Endothelial cell (in vitro differentiated cells): ENCODE measurements around the gene TBL1Y. TPM values are rescaled to one million over a fixed set of nuclear protein-coding genes. Genes with fewer than 3 reads are reported as not detected.

Experiments used
- DNase-seq: peaks from one replicate; pipeline ENCODE4 v3.0.0; 2021; ENCODE audit warnings: low spot score
- H3K27ac Mint-ChIP-seq: one replicate; pipeline ENCODE4 v1.8.0; 2021; ENCODE audit warnings: mixed read lengths, inconsistent platforms; ENCODE audit not compliant: unreplicated experiment
- H3K27me3 Mint-ChIP-seq: one replicate; pipeline ENCODE4 v1.8.0; 2021; ENCODE audit warnings: mild to moderate bottlenecking, moderate library complexity, mixed read lengths, inconsistent platforms; ENCODE audit not compliant: unreplicated experiment
- H3K36me3 Mint-ChIP-seq: one replicate; pipeline ENCODE4 v1.8.0; 2021; ENCODE audit warnings: mild to moderate bottlenecking, low read depth, mixed read lengths, inconsistent platforms; ENCODE audit not compliant: unreplicated experiment
- H3K4me1 Mint-ChIP-seq: one replicate; pipeline ENCODE4 v1.8.0; 2021; ENCODE audit warnings: mild to moderate bottlenecking, mixed read lengths, inconsistent platforms; ENCODE audit not compliant: unreplicated experiment
- H3K4me3 Mint-ChIP-seq: one replicate; pipeline ENCODE4 v1.8.0; 2021; ENCODE audit warnings: mild to moderate bottlenecking, mixed read lengths, inconsistent platforms; ENCODE audit not compliant: unreplicated experiment
- H3K9me3 Mint-ChIP-seq: one replicate; pipeline ENCODE4 v1.8.0; 2021; ENCODE audit warnings: mixed read lengths, inconsistent platforms; ENCODE audit not compliant: unreplicated experiment
- total RNA-seq: library from RNA; stranded (reverse); fragmentation: NEBNext Ultra II Directional; extraction: Animal tissue kit (Norgen Biotek cat#: 25700); gene quantifications from one replicate; pipeline ENCODE4 v1.2.1, GENCODE V29; 2021; ENCODE audit not compliant: unreplicated experiment
- TF ChIP-seq, protein P1 (sequence below): fragments of 200-600 bp; sonication (generic); IDR thresholded peaks from one replicate; pipeline ENCODE4 v1.5.0; 2021; ENCODE audit warnings: antibody characterized with exemption; ENCODE audit not compliant: unreplicated experiment

TBL1Y gene
- total RNA-seq, 1 donor from 2014 or later = 0.97 TPM

DNA sequence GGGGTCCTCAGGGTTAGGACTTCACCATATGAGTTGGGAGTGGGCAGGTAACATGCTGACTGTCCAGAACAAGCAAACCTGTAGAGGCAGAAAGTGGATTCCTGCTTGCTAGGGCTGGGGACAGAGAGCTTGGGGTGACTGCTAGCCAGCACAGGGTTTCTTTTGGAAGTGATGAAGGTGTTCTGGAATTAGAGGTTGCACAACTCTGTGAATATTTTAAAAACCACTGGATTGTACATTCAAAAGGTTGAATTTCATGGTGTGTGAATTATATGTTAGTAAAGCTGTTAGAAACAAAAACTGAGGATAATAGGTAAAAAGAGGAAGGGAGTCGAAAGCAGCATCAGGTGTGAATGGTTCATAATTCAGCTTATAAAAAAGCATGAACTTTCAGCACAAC lies 57.7 kb downstream of the TBL1Y start:
- H3K36me3 Mint-ChIP-seq = no peaks in the 10 kb centered on the region
- no peaks in the 10 kb centered on the region for H3K27me3 Mint-ChIP-seq
- no peak overlapping the region for H3K4me3 Mint-ChIP-seq
- H3K27ac Mint-ChIP-seq = no peak overlapping the region
- TF ChIP-seq, protein P1, sequence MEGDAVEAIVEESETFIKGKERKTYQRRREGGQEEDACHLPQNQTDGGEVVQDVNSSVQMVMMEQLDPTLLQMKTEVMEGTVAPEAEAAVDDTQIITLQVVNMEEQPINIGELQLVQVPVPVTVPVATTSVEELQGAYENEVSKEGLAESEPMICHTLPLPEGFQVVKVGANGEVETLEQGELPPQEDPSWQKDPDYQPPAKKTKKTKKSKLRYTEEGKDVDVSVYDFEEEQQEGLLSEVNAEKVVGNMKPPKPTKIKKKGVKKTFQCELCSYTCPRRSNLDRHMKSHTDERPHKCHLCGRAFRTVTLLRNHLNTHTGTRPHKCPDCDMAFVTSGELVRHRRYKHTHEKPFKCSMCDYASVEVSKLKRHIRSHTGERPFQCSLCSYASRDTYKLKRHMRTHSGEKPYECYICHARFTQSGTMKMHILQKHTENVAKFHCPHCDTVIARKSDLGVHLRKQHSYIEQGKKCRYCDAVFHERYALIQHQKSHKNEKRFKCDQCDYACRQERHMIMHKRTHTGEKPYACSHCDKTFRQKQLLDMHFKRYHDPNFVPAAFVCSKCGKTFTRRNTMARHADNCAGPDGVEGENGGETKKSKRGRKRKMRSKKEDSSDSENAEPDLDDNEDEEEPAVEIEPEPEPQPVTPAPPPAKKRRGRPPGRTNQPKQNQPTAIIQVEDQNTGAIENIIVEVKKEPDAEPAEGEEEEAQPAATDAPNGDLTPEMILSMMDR = no peak
- DNase-seq = no peak
- peaks cover 9% of the 10 kb centered on the region for H3K4me1 Mint-ChIP-seq
- H3K9me3 Mint-ChIP-seq = no peaks in the 10 kb centered on the region

DNA sequence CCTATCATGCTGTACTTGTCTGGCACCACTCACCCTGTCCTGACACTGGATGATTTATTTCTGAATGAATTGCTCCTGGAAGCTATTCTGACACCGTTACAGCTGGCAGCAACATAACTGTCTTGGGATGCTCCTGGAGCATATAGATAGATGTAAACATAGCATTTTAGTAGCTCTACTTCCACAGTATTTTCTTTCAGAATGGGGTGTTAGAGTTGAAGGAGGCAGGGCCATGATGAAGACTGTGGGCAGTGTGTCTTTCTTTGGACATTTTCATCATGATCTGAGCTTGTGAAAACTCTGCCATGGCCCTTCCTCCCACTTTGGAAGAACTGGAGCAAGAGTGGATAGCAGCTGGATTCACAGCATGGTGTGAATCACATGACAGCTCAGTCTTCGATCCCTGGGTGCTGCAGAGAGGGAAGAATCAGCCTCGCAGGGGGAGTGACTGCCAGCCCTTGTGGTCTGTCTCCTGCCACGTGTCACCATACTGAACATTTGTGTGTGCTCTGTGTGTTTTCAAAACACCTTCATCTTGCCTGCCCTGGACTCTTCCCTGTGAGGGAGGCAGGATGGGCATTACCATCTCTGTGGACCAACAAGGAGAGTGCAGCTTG lies 61.9 kb downstream of the TBL1Y start:
- H3K9me3 Mint-ChIP-seq = no peaks in the 10 kb centered on the region

DNA sequence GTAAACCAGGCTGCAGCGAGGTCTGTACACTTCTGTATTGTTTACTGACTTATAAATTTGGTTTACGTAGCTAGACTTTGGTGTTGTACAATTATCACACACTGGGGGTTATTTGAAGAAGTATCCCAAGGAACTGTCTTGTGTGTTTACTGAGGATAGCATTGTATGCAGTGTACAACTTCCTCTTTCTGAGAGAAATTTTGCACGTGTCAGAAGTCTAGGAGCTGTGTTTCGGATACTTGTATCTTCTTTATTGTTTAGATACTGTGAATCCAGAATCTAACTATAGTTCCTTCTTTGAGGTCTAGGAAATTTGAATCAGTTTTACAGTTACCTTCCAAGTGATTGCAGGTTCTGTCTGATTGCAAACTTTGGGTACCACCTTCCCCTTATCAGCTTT lies 64.5 kb downstream of the TBL1Y start:
- H3K27ac Mint-ChIP-seq = no peak overlapping the region
- no peaks in the 10 kb centered on the region for H3K36me3 Mint-ChIP-seq
- no peaks in the 10 kb centered on the region for H3K9me3 Mint-ChIP-seq
- DNase-seq = no peak
- TF ChIP-seq, protein P1 = no peak
- H3K4me1 Mint-ChIP-seq = no peaks in the 10 kb centered on the region
- H3K4me3 Mint-ChIP-seq = no peak overlapping the region
- peaks cover 3% of the 10 kb centered on the region for H3K27me3 Mint-ChIP-seq

More for the DNA sequence above, 61.9 kb downstream of the TBL1Y start:
- peaks cover 3% of the 10 kb centered on the region for H3K27me3 Mint-ChIP-seq
- no peaks in the 10 kb centered on the region for H3K36me3 Mint-ChIP-seq
- no peak for DNase-seq
- no peak overlapping the region for H3K27ac Mint-ChIP-seq
- H3K4me3 Mint-ChIP-seq = no peak overlapping the region
- TF ChIP-seq, protein P1 = no peak
- H3K4me1 Mint-ChIP-seq = no peaks in the 10 kb centered on the region

DNA sequence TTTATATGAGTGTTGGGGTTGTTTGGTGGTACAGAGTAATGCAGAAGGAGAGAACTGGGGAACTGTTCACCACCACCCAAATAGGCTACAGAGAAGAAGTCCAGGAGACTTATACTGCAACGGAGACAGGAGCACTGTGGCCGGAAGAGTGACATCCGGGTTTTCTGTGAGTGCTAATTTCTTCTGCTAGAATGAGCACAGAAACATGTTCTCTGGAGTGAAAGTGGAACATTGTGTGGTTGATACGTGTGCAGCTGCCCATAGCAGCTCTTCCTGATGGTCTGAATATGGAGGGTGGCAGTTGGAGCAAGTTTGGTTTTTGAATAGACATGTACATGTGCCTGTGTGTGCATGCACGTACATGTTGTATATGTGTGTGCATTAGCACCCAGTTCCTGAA lies 67.3 kb downstream of the TBL1Y start:
- no peak for DNase-seq
- TF ChIP-seq, protein P1 = no peak
- Mint-ChIP-seq H3K4me3 (no peak overlapping the region), H3K27ac (no peak overlapping the region), H3K27me3 (peaks cover 3% of the 10 kb centered on the region), H3K36me3 (no peaks in the 10 kb centered on the region), H3K4me1 (no peaks in the 10 kb centered on the region), H3K9me3 (no peaks in the 10 kb centered on the region)

DNA sequence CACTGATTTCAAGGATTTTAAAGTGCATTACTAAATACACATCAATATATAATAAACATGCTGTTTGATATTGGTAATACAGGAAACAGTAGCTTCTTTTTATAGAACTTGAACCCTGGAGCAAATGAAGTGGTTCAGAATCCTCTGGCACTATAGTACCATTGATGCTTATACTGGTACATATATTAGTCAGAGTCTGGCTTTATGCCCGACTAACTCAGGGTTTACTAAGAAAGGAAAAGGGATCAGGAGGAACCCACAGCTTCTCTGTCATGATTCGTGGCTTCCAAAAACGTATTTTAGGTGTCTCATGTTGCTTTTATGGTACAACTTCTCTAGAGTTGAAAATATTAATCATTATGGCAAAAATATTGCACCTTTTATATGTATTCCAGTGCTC lies 72.7 kb downstream of the TBL1Y start:
- TF ChIP-seq, protein P1 = no peak

More for the DNA sequence above, 72.7 kb downstream of the TBL1Y start:
- DNase-seq = no peak
- Mint-ChIP-seq H3K4me3 (no peak overlapping the region), H3K9me3 (no peaks in the 10 kb centered on the region), H3K36me3 (no peaks in the 10 kb centered on the region), H3K27ac (no peak overlapping the region), H3K4me1 (no peaks in the 10 kb centered on the region), H3K27me3 (no peaks in the 10 kb centered on the region)
